ENCODE data around the gene TENM4.

The TENM4 gene

DNA sequence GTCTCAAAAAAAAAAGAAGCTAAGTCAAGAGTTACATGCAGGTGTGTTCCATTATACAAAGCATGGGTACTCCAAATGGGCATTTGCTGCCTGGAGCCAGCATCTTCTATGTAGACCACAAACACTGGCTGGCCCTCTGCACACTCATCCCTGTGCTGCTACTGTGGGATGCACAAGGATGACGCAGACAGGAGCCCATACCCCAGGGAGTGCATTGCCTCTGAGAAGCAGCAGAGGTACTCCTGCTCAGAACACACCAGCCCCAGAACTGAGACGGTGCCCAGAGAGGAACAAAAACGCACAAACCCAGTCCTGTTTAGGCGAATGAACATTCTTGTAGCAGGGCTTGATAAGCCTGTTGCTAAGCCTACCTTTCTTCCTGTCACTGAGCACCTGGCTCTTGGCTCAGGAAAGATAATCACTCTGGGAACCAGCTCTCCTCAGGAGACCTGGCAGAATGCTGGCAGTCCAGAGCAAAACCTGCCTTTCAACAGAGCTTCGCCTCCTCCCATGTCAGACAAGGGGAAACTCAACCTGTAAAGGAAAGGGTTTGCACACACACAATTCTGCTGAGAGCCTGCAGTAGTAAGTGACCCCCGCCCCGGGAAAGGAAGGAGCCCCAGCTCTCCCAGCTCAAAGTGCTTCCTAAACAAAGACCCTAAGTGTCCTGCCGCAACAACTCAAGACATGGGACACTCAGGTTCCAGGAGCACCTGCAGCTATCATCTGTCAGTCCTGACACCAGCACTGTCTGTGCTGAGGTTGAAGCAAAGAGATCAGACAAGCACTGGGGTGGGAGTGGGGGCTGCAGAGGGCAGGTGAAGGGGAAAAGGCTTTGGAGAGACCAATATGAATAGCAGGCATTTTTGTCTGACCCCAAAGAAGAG lies 145.7 kb downstream of the TENM4 start:
- TF ChIP-seq FOXM1 (IDR thresholded peaks at IDR 0.05; ENCODE audit: borderline replicate concordance, low read depth) (no peak), REST (IDR thresholded peaks at IDR 0.05; ENCODE audit: low read depth) (no peak), NFIC (IDR thresholded peaks at IDR 0.05) (no peak), EP300 (IDR thresholded peaks at IDR 0.05; ENCODE audit: borderline replicate concordance) (no peak), CEBPB (IDR thresholded peaks at IDR 0.05) (no peak), RAD21 (IDR thresholded peaks at IDR 0.05; ENCODE audit: low read depth) (no peak), EGR1 (IDR thresholded peaks at IDR 0.05) (no peak), USF1 (IDR thresholded peaks at IDR 0.05) (no peak), CREB1 (IDR thresholded peaks at IDR 0.05; ENCODE audit: low read depth) (no peak), TCF12 (IDR thresholded peaks at IDR 0.05; ENCODE audit: low read depth) (no peak), TAF1 (IDR thresholded peaks at IDR 0.05; ENCODE audit: low read depth) (no peak)
- TF ChIP-seq, protein P1, sequence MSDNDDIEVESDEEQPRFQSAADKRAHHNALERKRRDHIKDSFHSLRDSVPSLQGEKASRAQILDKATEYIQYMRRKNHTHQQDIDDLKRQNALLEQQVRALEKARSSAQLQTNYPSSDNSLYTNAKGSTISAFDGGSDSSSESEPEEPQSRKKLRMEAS (IDR thresholded peaks at IDR 0.05) = no peak

GRCh38 chr11:79291948-79292347 lies 148.9 kb downstream of the TENM4 start:
- TF ChIP-seq YY1 (IDR thresholded peaks at IDR 0.05; ENCODE audit: low read depth) = no peak
- TF ChIP-seq, protein P1 (IDR thresholded peaks at IDR 0.05) = no peak
- TF ChIP-seq FOXM1 (IDR thresholded peaks at IDR 0.05; ENCODE audit: borderline replicate concordance, low read depth) = no peak
- no peak for TF ChIP-seq EP300 (IDR thresholded peaks at IDR 0.05; ENCODE audit: borderline replicate concordance)
- TF ChIP-seq CREB1 (IDR thresholded peaks at IDR 0.05; ENCODE audit: low read depth) = no peak
- TF ChIP-seq REST (IDR thresholded peaks at IDR 0.05; ENCODE audit: low read depth) = no peak
- no peak for TF ChIP-seq TAF1 (IDR thresholded peaks at IDR 0.05; ENCODE audit: low read depth)
- TF ChIP-seq TEAD4 (IDR thresholded peaks at IDR 0.05) = no peak
- no peak for TF ChIP-seq TCF12 (IDR thresholded peaks at IDR 0.05; ENCODE audit: low read depth)
- no peak for TF ChIP-seq CEBPB (IDR thresholded peaks at IDR 0.05)
- TF ChIP-seq USF1 (IDR thresholded peaks at IDR 0.05) = no peak

DNA sequence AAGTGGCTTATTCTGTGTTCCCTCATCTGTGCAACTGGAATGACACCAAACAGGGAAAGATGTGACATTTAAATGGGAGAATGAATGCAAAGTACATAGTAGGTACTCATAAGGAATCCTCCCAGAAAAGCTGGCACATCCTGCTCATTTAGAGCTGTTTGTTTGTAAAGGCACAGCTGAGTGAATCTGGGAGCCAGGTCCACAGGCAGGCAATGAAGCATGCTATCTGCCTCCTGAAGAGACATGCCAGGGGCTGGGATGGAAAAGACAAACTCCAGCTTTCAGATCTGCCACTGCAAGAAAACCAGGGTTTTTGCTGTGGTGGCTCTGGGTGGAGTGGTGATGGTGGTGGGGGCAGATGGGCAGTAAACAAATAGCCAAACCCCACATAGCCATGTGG lies 150.1 kb downstream of the TENM4 start:
- TF ChIP-seq YY1 (IDR thresholded peaks at IDR 0.05; ENCODE audit: low read depth) = no peak
- no peak for TF ChIP-seq RAD21 (IDR thresholded peaks at IDR 0.05; ENCODE audit: low read depth)
- no peak for TF ChIP-seq NFIC (IDR thresholded peaks at IDR 0.05)
- TF ChIP-seq FOXM1 (IDR thresholded peaks at IDR 0.05; ENCODE audit: borderline replicate concordance, low read depth) = no peak
- no peak for TF ChIP-seq EGR1 (IDR thresholded peaks at IDR 0.05)
- TF ChIP-seq TCF12 (IDR thresholded peaks at IDR 0.05; ENCODE audit: low read depth) = no peak
- TF ChIP-seq, protein P1 (IDR thresholded peaks at IDR 0.05) = no peak
- TF ChIP-seq EP300 (IDR thresholded peaks at IDR 0.05; ENCODE audit: borderline replicate concordance) = no peak
- TF ChIP-seq CREB1 (IDR thresholded peaks at IDR 0.05; ENCODE audit: low read depth) = no peak
- TF ChIP-seq USF1 (IDR thresholded peaks at IDR 0.05) = no peak
- TF ChIP-seq CEBPB (IDR thresholded peaks at IDR 0.05) = no peak
- TF ChIP-seq TEAD4 (IDR thresholded peaks at IDR 0.05) = no peak
- TF ChIP-seq TAF1 (IDR thresholded peaks at IDR 0.05; ENCODE audit: low read depth) = no peak
- no peak for TF ChIP-seq ZBTB7A (IDR thresholded peaks at IDR 0.05; ENCODE audit: low read depth)
- no peak for TF ChIP-seq REST (IDR thresholded peaks at IDR 0.05; ENCODE audit: low read depth)

Measured in Ishikawa (cell line).